GM18517 (cell line): ENCODE measurements around the gene LSM3.

ENCODE experiments used
- ATAC-seq: cut with Tn5 transposase; IDR thresholded peaks from one replicate; pipeline ENCODE4 v1.9.1; 2021; ENCODE audit warnings: mild to moderate bottlenecking, moderate library complexity; ENCODE audit not compliant: unreplicated experiment

Gene LSM3

GRCh38 chr3:14236902-14237301 lies 58.3 kb downstream of the LSM3 start:
- no peak for ATAC-seq

GRCh38 chr3:14237457-14237856 lies 58.8 kb downstream of the LSM3 start:
- ATAC-seq, result no peak

- no peak for ATAC-seq
Measured at GRCh38 chr3:14238356-14238755, 59.7 kb downstream of the LSM3 start.

DNA sequence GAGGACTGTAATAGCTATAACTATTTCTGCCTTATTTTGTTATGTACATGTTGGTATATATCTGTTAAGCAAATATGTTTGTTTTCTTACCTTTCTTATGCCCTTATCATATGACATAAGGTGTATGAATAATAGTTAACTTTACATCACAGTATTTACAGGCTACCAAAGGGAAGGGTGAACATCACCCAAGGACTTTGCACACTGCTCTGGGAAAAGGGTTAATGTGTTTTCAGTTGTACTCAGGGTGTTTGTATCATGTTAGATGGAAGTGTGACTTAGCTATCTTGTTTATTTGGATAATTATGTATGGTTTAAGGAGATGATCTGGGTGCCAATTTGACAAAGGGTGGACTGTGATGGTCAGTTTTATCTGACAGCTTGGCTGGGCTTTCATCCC lies 60.3 kb downstream of the LSM3 start:
- no peak for ATAC-seq

- ATAC-seq, result no peak
Measured at GRCh38 chr3:14239940-14240339, 61.3 kb downstream of the LSM3 start.

GRCh38 chr3:14240366-14240765 lies 61.7 kb downstream of the LSM3 start:
- ATAC-seq, result no peak

GRCh38 chr3:14241716-14242115 lies 63.1 kb downstream of the LSM3 start:
- ATAC-seq, result no peak

GRCh38 chr3:14242490-14243311 lies 64.1 kb downstream of the LSM3 start:
- no peak for ATAC-seq

DNA sequence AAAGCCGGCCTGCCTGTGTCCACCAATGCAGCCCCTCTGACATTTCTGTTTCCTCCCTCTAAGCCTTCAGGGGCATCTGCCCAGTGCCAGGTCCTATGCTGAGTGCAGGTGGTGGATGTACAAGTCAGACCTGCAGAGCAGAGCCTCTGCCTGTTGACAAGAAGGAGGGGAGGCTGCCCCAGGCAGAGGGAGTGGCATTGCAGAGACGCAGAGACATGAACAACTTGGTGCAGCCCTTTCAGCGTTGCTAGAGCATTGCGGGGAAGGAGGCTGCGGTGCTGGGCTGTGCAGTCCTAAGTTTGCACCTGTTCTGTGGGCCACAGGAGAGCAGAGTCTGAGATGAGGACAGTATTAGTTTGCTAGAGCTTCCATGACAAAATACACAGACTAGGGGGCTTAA lies 65.2 kb downstream of the LSM3 start:
- no peak for ATAC-seq

DNA sequence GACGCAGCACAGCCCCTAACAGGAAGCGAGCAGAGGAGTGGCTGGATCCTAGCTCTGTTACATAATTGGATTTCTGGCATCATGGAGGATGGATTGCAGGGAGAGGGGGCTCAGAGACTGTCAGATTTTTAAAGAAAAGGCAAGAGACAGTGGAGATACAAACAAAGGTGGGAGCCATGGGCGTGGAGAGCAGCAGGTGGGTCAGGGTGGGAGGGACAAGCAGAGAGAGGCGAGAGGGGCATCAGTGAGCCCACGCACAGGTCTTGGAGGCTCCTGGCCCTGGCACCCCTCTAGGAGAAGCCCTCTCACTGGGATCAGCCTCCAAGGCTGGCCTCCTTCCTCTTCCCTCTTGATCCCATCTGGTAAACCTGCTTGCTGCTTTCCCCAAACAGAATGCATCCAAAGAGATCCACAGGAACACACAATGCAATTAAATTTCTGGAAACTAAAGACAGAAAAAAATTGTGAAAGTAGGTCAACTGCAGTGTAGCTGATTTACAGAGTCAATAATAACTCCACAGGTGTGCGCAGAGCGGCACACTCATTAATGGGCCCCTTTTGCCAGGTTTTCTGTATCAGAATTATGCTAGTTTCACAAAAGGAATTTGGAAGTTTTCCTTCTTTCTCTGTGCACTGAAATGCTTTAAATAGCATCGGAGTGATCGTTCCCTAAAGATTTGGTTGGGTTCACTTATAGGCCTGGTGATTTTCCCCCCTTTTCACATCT lies 66.1 kb downstream of the LSM3 start:
- ATAC-seq, result no peak

- ATAC-seq, result no peak
Measured at GRCh38 chr3:14245248-14245639, 66.6 kb downstream of the LSM3 start.

DNA sequence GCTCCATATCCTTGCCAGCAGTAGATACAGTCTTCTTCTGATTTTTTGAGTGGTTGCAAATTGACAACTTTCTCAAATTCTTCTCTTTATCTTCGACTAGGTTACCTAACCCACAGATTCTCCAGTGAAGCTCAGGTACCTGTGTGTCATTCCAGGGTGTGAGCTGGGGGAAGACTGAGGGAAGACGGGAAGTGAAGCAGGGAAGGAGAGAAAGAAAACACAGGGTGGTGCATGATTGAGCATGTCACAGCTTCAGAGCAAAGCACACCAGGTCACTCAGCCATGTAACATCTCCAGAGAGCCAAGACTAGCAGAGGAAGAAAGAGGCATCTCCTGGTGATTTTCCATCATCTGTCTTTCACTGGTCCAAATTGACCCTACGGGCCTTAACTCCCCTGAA lies 67.2 kb downstream of the LSM3 start:
- ATAC-seq, result no peak

DNA sequence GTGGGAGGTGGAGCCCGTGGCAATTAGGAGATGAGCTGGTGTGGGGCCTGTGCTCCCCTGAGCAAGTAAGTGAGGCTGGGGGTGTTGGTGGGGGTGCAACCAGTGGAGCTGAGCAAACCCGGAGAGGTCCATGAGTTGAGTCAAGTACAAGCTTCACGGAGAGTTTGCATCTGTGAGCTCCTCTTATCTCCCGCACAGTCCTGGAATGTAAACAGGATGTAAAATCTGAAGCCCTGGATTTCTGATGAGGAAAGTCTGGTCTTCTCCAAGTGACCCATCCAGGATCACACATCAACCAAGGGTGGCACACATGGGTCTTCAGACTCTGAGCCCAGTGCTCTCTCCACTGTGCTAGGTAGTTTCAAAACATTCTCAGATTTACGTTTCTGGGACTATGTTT lies 67.8 kb downstream of the LSM3 start:
- ATAC-seq, result no peak

DNA sequence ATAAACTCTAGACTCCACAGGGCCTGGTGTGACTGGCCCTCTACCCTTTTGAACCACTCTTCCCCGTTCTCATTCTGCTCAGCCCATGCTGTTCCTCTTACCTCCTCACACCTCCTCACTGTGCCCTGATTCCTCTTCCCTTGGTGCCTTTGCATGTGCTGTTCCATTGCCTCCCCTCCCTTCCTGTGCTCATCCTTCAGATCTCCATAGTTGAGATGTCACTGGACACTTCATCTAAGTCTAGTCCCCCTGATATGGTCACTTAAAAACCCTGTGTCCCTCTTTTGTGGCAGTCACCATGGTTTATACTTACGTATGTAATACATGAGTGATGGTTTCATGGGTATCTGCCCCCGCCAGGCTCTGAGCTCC lies 69.8 kb downstream of the LSM3 start:
- no peak for ATAC-seq

- ATAC-seq, result no peak
Measured at GRCh38 chr3:14248849-14249523, 70.4 kb downstream of the LSM3 start.
